SU-DHL-6 (cell line): ENCODE measurements around the gene FMNL3.

Experiments
- H2AFZ ChIP-seq: fragments of 200-600 bp; sonication (generic); 2 replicates; pipeline ENCODE4 v1.6.1; 2014; ENCODE audit warnings: low read depth, mild to moderate bottlenecking, moderate library complexity, mixed read lengths, antibody characterized with exemption, low read length; ENCODE audit not compliant: severe bottlenecking
- H3F3A ChIP-seq: fragments of 200-600 bp; shearing (Covaris generic); 2 replicates; pipeline ENCODE4 v1.6.0; 2016; ENCODE audit warnings: antibody characterized with exemption, mild to moderate bottlenecking; ENCODE audit not compliant: insufficient read depth
- H3K27ac ChIP-seq: fragments of 200-600 bp; sonication (generic); 2 replicates; pipeline ENCODE4 v1.5.1; 2016; ENCODE audit warnings: low read depth, mild to moderate bottlenecking, low read length, moderate library complexity, mixed read lengths
- H3K27me3 ChIP-seq: fragments of 200-600 bp; sonication (generic), shearing (Covaris generic); 2 replicates; pipeline ENCODE4 v1.6.0; 2014; ENCODE audit warnings: mild to moderate bottlenecking, low read length
- H3K36me3 ChIP-seq: fragments of 200-600 bp; sonication (generic); 2 replicates; pipeline ENCODE4 v1.6.1; 2014; ENCODE audit warnings: mild to moderate bottlenecking, low read length, mixed read lengths
- H3K4me2 ChIP-seq: fragments of 300-600, 200-600 bp; shearing (Covaris generic), sonication (generic); 2 replicates; pipeline ENCODE4 v1.6.0; 2014; ENCODE audit warnings: low read length, low read depth, mild to moderate bottlenecking; ENCODE audit not compliant: poor library complexity, severe bottlenecking
- H3K4me3 ChIP-seq: fragments of 200-600 bp; sonication (generic); 2 replicates; pipeline ENCODE4 v1.5.1; 2014; ENCODE audit warnings: antibody characterized with exemption, low read length, mild to moderate bottlenecking, mixed read lengths; ENCODE audit not compliant: insufficient read depth, poor library complexity, severe bottlenecking
- H3K79me2 ChIP-seq: fragments of 200-600 bp; sonication (generic); 2 replicates; pipeline ENCODE4 v1.6.1; 2014; ENCODE audit warnings: mild to moderate bottlenecking, low read length, moderate library complexity; ENCODE audit not compliant: insufficient read depth
- H3K9ac ChIP-seq: fragments of 200-600 bp; sonication (generic); 2 replicates; pipeline ENCODE4 v1.7.0; 2014; ENCODE audit warnings: mild to moderate bottlenecking, low read length
- H3K9me2 ChIP-seq: fragments of 200-600 bp; sonication (generic); replicated peaks from 2 replicates; pipeline ENCODE4 v1.6.1; 2014; ENCODE audit warnings: low read length; ENCODE audit not compliant: insufficient read depth
- H3K9me3 ChIP-seq: fragments of 200-600 bp; sonication (generic); 2 replicates; pipeline ENCODE4 v1.6.1; 2014; ENCODE audit warnings: low read length, mixed read lengths; ENCODE audit not compliant: insufficient read depth
- H4K20me1 ChIP-seq: fragments of 200-600 bp; sonication (generic); 2 replicates; pipeline ENCODE4 v1.6.1; 2014; ENCODE audit warnings: low read depth, mild to moderate bottlenecking, antibody characterized with exemption, low read length, moderate library complexity, mixed read lengths
- CTCF ChIP-seq: fragments of 200-600 bp; sonication (generic); IDR thresholded peaks from one replicate; pipeline ENCODE4 v1.5.1; 2017; ENCODE audit warnings: antibody characterized with exemption, mild to moderate bottlenecking, low read length, moderate library complexity; ENCODE audit not compliant: insufficient read depth, poor library complexity, severe bottlenecking
- EZH2phosphoT487 ChIP-seq: fragments of 200-600 bp; sonication (generic), shearing (Covaris generic); conservative IDR thresholded peaks from 2 replicates; pipeline ENCODE4 v1.6.1; 2018; ENCODE audit warnings: mild to moderate bottlenecking, antibody characterized with exemption, low read length, moderate library complexity, mixed read lengths

The FMNL3 gene

GRCh38 chr12:49748800-49749199 is 41.6 kb upstream of the FMNL3 start:
- TF ChIP-seq CTCF, result no peak
- TF ChIP-seq EZH2phosphoT487, result no peak
- Histone ChIP-seq H3K9ac (no peak overlapping the region), H3K27ac (no peak overlapping the region), H2AFZ (no peak overlapping the region), H3K27me3 (no peaks in the 10 kb centered on the region), H3K9me3 (no peaks in the 10 kb centered on the region), H3K4me3 (no peak overlapping the region), H3K4me2 (no peak overlapping the region), H3K9me2 (no peaks in the 10 kb centered on the region), H3K36me3 (peaks cover 14% of the 10 kb centered on the region; the same call in 1 of the 2 replicates), H4K20me1 (peaks cover 34% of the 10 kb centered on the region), H3F3A (no peaks in the 10 kb centered on the region), H3K79me2 (peaks cover 98% of the 10 kb centered on the region)

GRCh38 chr12:49748306-49748705 is 41.1 kb upstream of the FMNL3 start:
- no peak overlapping the region for H3K9ac ChIP-seq
- H3K4me2 ChIP-seq, result no peak overlapping the region
- peaks cover 10% of the 10 kb centered on the region; the same call in 1 of the 2 replicates for H3K36me3 ChIP-seq
- TF ChIP-seq CTCF, result no peak
- no peak for TF ChIP-seq EZH2phosphoT487
- H3F3A ChIP-seq, result no peaks in the 10 kb centered on the region
- H3K79me2 ChIP-seq, result peaks cover 100% of the 10 kb centered on the region
- no peak overlapping the region for H3K4me3 ChIP-seq
- no peak overlapping the region for H2AFZ ChIP-seq
- no peaks in the 10 kb centered on the region for H3K27me3 ChIP-seq
- H3K9me3 ChIP-seq, result no peaks in the 10 kb centered on the region
- H4K20me1 ChIP-seq, result peaks cover 39% of the 10 kb centered on the region
- H3K27ac ChIP-seq, result no peak overlapping the region
- H3K9me2 ChIP-seq, result no peaks in the 10 kb centered on the region

GRCh38 chr12:49744363-49744885 is 37.2 kb upstream of the FMNL3 start:
- H3K9me2 ChIP-seq, result no peaks in the 10 kb centered on the region
- H3K27ac ChIP-seq, result no peak overlapping the region
- H3K4me2 ChIP-seq, result peak overlapping the region; percentile 92
- H3K79me2 ChIP-seq, result peaks cover 80% of the 10 kb centered on the region
- peaks cover 30% of the 10 kb centered on the region for H4K20me1 ChIP-seq
- H3F3A ChIP-seq, result no peaks in the 10 kb centered on the region
- H3K27me3 ChIP-seq, result no peaks in the 10 kb centered on the region
- no peaks in the 10 kb centered on the region for H3K36me3 ChIP-seq
- TF ChIP-seq EZH2phosphoT487 (no peak), CTCF (no peak)
- no peak overlapping the region for H3K9ac ChIP-seq
- H2AFZ ChIP-seq, result no peak overlapping the region
- H3K9me3 ChIP-seq, result no peaks in the 10 kb centered on the region
- H3K4me3 ChIP-seq, result no peak overlapping the region
